Activated T-cell treated with anti-CD3 and anti-CD28 coated beads, Interleukin-2, amount 50 U/mL, for 24 hours (primary cell): ENCODE measurements around the gene GLRA3.

Experiments used
- DNase-seq: peaks from one replicate; pipeline ENCODE4 v3.0.0-alpha.2; 2020
- H3K27ac Mint-ChIP-seq: 2 replicates; pipeline ENCODE4 v1.8.0; 2020; ENCODE audit warnings: mild to moderate bottlenecking, mixed read lengths
- H3K27me3 Mint-ChIP-seq: 2 replicates; pipeline ENCODE4 v1.8.0; 2020; ENCODE audit warnings: mixed read lengths
- H3K36me3 Mint-ChIP-seq: 2 replicates; pipeline ENCODE4 v1.8.0; 2020; ENCODE audit warnings: low read depth, mixed read lengths
- H3K4me1 Mint-ChIP-seq: 2 replicates; pipeline ENCODE4 v1.8.0; 2020; ENCODE audit warnings: low read depth, mixed read lengths
- H3K4me3 Mint-ChIP-seq: 2 replicates; pipeline ENCODE4 v1.8.0; 2020; ENCODE audit warnings: mild to moderate bottlenecking, moderate library complexity, mixed read lengths
- H3K9me3 Mint-ChIP-seq: 2 replicates; pipeline ENCODE4 v1.8.0; 2020; ENCODE audit warnings: mixed read lengths

The GLRA3 gene

GRCh38 chr4:174764105-174764729 lies 64.8 kb downstream of the GLRA3 start:
- Mint-ChIP-seq H3K4me3 (no peak overlapping the region), H3K4me1 (no peaks in the 10 kb centered on the region), H3K27me3 (no peaks in the 10 kb centered on the region), H3K27ac (no peak overlapping the region), H3K9me3 (no peaks in the 10 kb centered on the region), H3K36me3 (no peaks in the 10 kb centered on the region)
- DNase-seq = no peak

- H3K4me1 Mint-ChIP-seq = no peaks in the 10 kb centered on the region
- no peaks in the 10 kb centered on the region for H3K9me3 Mint-ChIP-seq
- no peaks in the 10 kb centered on the region for H3K36me3 Mint-ChIP-seq
- no peaks in the 10 kb centered on the region for H3K27me3 Mint-ChIP-seq
- no peak for DNase-seq
- H3K4me3 Mint-ChIP-seq = no peak overlapping the region
- H3K27ac Mint-ChIP-seq = no peak overlapping the region
Observed at GRCh38 chr4:174763454-174764104, 65.5 kb downstream of the GLRA3 start.

GRCh38 chr4:174761451-174761850 lies 67.6 kb downstream of the GLRA3 start:
- H3K9me3 Mint-ChIP-seq = no peaks in the 10 kb centered on the region
- no peaks in the 10 kb centered on the region for H3K27me3 Mint-ChIP-seq
- H3K36me3 Mint-ChIP-seq = no peaks in the 10 kb centered on the region
- no peaks in the 10 kb centered on the region for H3K4me1 Mint-ChIP-seq
- no peak overlapping the region for H3K27ac Mint-ChIP-seq
- H3K4me3 Mint-ChIP-seq = no peak overlapping the region
- DNase-seq = no peak

GRCh38 chr4:174757736-174758135 lies 71.3 kb downstream of the GLRA3 start:
- no peaks in the 10 kb centered on the region for H3K27me3 Mint-ChIP-seq
- H3K27ac Mint-ChIP-seq = no peak overlapping the region
- H3K9me3 Mint-ChIP-seq = no peaks in the 10 kb centered on the region
- no peak overlapping the region for H3K4me3 Mint-ChIP-seq
- H3K36me3 Mint-ChIP-seq = no peaks in the 10 kb centered on the region
- no peaks in the 10 kb centered on the region for H3K4me1 Mint-ChIP-seq
- DNase-seq = no peak

- no peaks in the 10 kb centered on the region for H3K36me3 Mint-ChIP-seq
- H3K4me3 Mint-ChIP-seq = no peak overlapping the region
- no peak overlapping the region for H3K27ac Mint-ChIP-seq
- H3K9me3 Mint-ChIP-seq = no peaks in the 10 kb centered on the region
- no peaks in the 10 kb centered on the region for H3K27me3 Mint-ChIP-seq
- no peak for DNase-seq
- H3K4me1 Mint-ChIP-seq = no peaks in the 10 kb centered on the region
Observed at GRCh38 chr4:174753021-174753420, 76.0 kb downstream of the GLRA3 start.

GRCh38 chr4:174752026-174752425 lies 77.0 kb downstream of the GLRA3 start:
- Mint-ChIP-seq H3K9me3 (no peaks in the 10 kb centered on the region), H3K4me1 (no peaks in the 10 kb centered on the region), H3K27ac (no peak overlapping the region), H3K4me3 (no peak overlapping the region), H3K27me3 (no peaks in the 10 kb centered on the region), H3K36me3 (no peaks in the 10 kb centered on the region)
- DNase-seq = no peak

- peaks cover 15% of the 10 kb centered on the region for H3K9me3 Mint-ChIP-seq
- DNase-seq = no peak
- no peaks in the 10 kb centered on the region for H3K4me1 Mint-ChIP-seq
- no peaks in the 10 kb centered on the region for H3K27me3 Mint-ChIP-seq
- no peak overlapping the region for H3K27ac Mint-ChIP-seq
- H3K4me3 Mint-ChIP-seq = no peak overlapping the region
- H3K36me3 Mint-ChIP-seq = no peaks in the 10 kb centered on the region
Observed at GRCh38 chr4:174749091-174749490, 80.0 kb downstream of the GLRA3 start.

GRCh38 chr4:174746710-174747109 lies 82.3 kb downstream of the GLRA3 start:
- Mint-ChIP-seq H3K27ac (no peak overlapping the region), H3K4me1 (no peaks in the 10 kb centered on the region), H3K27me3 (no peaks in the 10 kb centered on the region), H3K9me3 (peaks cover 15% of the 10 kb centered on the region), H3K36me3 (no peaks in the 10 kb centered on the region), H3K4me3 (no peak overlapping the region)
- DNase-seq = no peak

GRCh38 chr4:174742561-174742960 lies 86.5 kb downstream of the GLRA3 start:
- H3K27me3 Mint-ChIP-seq = no peaks in the 10 kb centered on the region
- H3K36me3 Mint-ChIP-seq = no peaks in the 10 kb centered on the region
- peaks cover 15% of the 10 kb centered on the region for H3K9me3 Mint-ChIP-seq
- H3K4me3 Mint-ChIP-seq = no peak overlapping the region
- DNase-seq = no peak
- no peaks in the 10 kb centered on the region for H3K4me1 Mint-ChIP-seq
- H3K27ac Mint-ChIP-seq = no peak overlapping the region

GRCh38 chr4:174739576-174739975 lies 89.5 kb downstream of the GLRA3 start:
- no peaks in the 10 kb centered on the region for H3K4me1 Mint-ChIP-seq
- DNase-seq = no peak

GRCh38 chr4:174734181-174734580 lies 94.9 kb downstream of the GLRA3 start:
- no peak for DNase-seq
- H3K36me3 Mint-ChIP-seq = no peaks in the 10 kb centered on the region
- no peak overlapping the region for H3K27ac Mint-ChIP-seq

More at GRCh38 chr4:174739576-174739975, 89.5 kb downstream of the GLRA3 start:
- Mint-ChIP-seq H3K36me3 (no peaks in the 10 kb centered on the region), H3K27me3 (no peaks in the 10 kb centered on the region), H3K4me3 (no peak overlapping the region), H3K9me3 (peaks cover 3% of the 10 kb centered on the region), H3K27ac (no peak overlapping the region)

GRCh38 chr4:174717828-174718227 lies 111.2 kb downstream of the GLRA3 start:
- no peak for DNase-seq
- Mint-ChIP-seq H3K9me3 (no peaks in the 10 kb centered on the region), H3K36me3 (no peaks in the 10 kb centered on the region)

More at GRCh38 chr4:174734181-174734580, 94.9 kb downstream of the GLRA3 start:
- no peaks in the 10 kb centered on the region for H3K4me1 Mint-ChIP-seq
- H3K27me3 Mint-ChIP-seq = no peaks in the 10 kb centered on the region
- no peaks in the 10 kb centered on the region for H3K9me3 Mint-ChIP-seq
- no peak overlapping the region for H3K4me3 Mint-ChIP-seq

GRCh38 chr4:174716986-174717770 lies 111.9 kb downstream of the GLRA3 start:
- H3K36me3 Mint-ChIP-seq = no peaks in the 10 kb centered on the region
- H3K4me3 Mint-ChIP-seq = no peak overlapping the region
- DNase-seq = no peak
- no peaks in the 10 kb centered on the region for H3K4me1 Mint-ChIP-seq
- peaks cover 2% of the 10 kb centered on the region for H3K27me3 Mint-ChIP-seq
- H3K27ac Mint-ChIP-seq = no peak overlapping the region
- H3K9me3 Mint-ChIP-seq = no peaks in the 10 kb centered on the region

More at GRCh38 chr4:174717828-174718227, 111.2 kb downstream of the GLRA3 start:
- Mint-ChIP-seq H3K27ac (no peak overlapping the region), H3K4me1 (no peaks in the 10 kb centered on the region), H3K27me3 (peaks cover 2% of the 10 kb centered on the region), H3K4me3 (no peak overlapping the region)

GRCh38 chr4:174714393-174715211 lies 114.4 kb downstream of the GLRA3 start:
- no peak for DNase-seq
- Mint-ChIP-seq H3K4me3 (no peak overlapping the region), H3K27me3 (peaks cover 2% of the 10 kb centered on the region), H3K36me3 (no peaks in the 10 kb centered on the region), H3K27ac (no peak overlapping the region), H3K9me3 (no peaks in the 10 kb centered on the region), H3K4me1 (no peaks in the 10 kb centered on the region)
